Panc1 (cell line): ENCODE data around the gene EGR1. TPM values are rescaled to one million over a fixed set of nuclear protein-coding genes. Genes with fewer than 3 reads are reported as not detected.

Experiments
- ATAC-seq: fragments of 200-7000 bp; cut with Tn5 transposase; 2 replicates; pipeline ENCODE4 v1.9.1; 2020; ENCODE audit warnings: mild to moderate bottlenecking, moderate library complexity
- BruUV-seq: library from RNA; stranded (reverse); fragments of 400-500 nt; replicated peaks from 2 replicates; lab custom pipeline; 2021; lab: Mats Ljungman, UMichigan
- CTCF ChIA-PET: fragments of 300-600 bp; sonication (Branson Sonifier 250); formaldehyde crosslinking; loops from one replicate; lab custom pipeline; 2022; ENCODE audit warnings: antibody characterized with exemption; lab: Charles Lee
- POLR2A ChIA-PET: fragments of 300-600 bp; sonication (Branson Sonifier 250); formaldehyde crosslinking; loops from one replicate; lab custom pipeline; 2022; ENCODE audit warnings: antibody characterized with exemption; lab: Charles Lee
- DNase-seq: peaks from one replicate; pipeline ENCODE4 v3.0.0-alpha.2; 2010; ENCODE audit warnings: low read depth, low spot score
- H3K27ac ChIP-seq: 2 replicates; pipeline ENCODE4 v1.5.1; 2011; ENCODE audit warnings: mild to moderate bottlenecking, low read length, inconsistent platforms
- H3K27me3 ChIP-seq: fragments of 200-500 bp; sonication (Bioruptor generic); 2 replicates; pipeline ENCODE4 v1.6.0; 2014; ENCODE audit warnings: low read length, inconsistent platforms; ENCODE audit not compliant: control insufficient read depth, insufficient read depth
- H3K36me3 ChIP-seq: fragments of 200-500 bp; sonication (Bioruptor generic); 2 replicates; pipeline ENCODE4 v1.5.1; 2014; ENCODE audit warnings: inconsistent platforms, mild to moderate bottlenecking, low read length, moderate library complexity; ENCODE audit not compliant: control insufficient read depth, insufficient read depth
- H3K4me1 ChIP-seq: 2 replicates; pipeline ENCODE4 v1.5.1; 2011; ENCODE audit warnings: inconsistent platforms, mild to moderate bottlenecking, low read length, moderate library complexity; ENCODE audit not compliant: control insufficient read depth, insufficient read depth
- H3K4me3 ChIP-seq, 2 experiments: 2 replicates each; pipeline ENCODE4 v1.5.1; 2011 to 2012; ENCODE audit warnings: low read depth in 2 of 2, low read length in 2 of 2, mild to moderate bottlenecking in 2 of 2, inconsistent platforms in 1 of 2, moderate library complexity in 1 of 2
- H3K9me3 ChIP-seq: fragments of 200-500 bp; sonication (Bioruptor generic); 2 replicates; pipeline ENCODE4 v1.5.1; 2014; ENCODE audit warnings: low read depth, mild to moderate bottlenecking, inconsistent platforms, low read length, moderate library complexity; ENCODE audit not compliant: control insufficient read depth, insufficient read depth
- POLR2AphosphoS5 ChIP-seq: IDR thresholded peaks from 2 replicates; pipeline ENCODE4 v1.6.1; 2012; ENCODE audit warnings: mild to moderate bottlenecking, low read depth, low read length, moderate library complexity
- REST ChIP-seq, 2 experiments: IDR thresholded peaks; 2 replicates each; pipeline ENCODE4 v1.6.1; 2011 to 2012; ENCODE audit warnings: low read depth in 2 of 2, control low read depth in 1 of 2, low read length in 1 of 2, mild to moderate bottlenecking in 1 of 2, moderate library complexity in 1 of 2; ENCODE audit not compliant: insufficient read depth in 1 of 2
- SIN3A ChIP-seq: IDR thresholded peaks from 2 replicates; pipeline ENCODE4 v1.6.1; 2012; ENCODE audit warnings: low read depth, mild to moderate bottlenecking, low read length, moderate library complexity, borderline replicate concordance; ENCODE audit not compliant: insufficient read depth
- TCF7L2 ChIP-seq: IDR thresholded peaks from 2 replicates; pipeline ENCODE4 v1.6.1; 2011; ENCODE audit warnings: mild to moderate bottlenecking, low read depth, low read length, inconsistent platforms
- in situ Hi-C: cut with HindIII; loops from 2 replicates; pipeline ENCODE4 v1.10.0; 2016; ENCODE audit warnings: low sequenced_read_pairs, low pct_unique_long_range_greater_than_20kb
- intact Hi-C: fragments of 100-400 bp; cut with micrococcal nuclease; formaldehyde crosslinking; loops from one replicate; pipeline ENCODE4 v1.10.0; 2022; ENCODE audit not compliant: unreplicated experiment
- total RNA-seq: library from RNA; stranded (reverse); gene quantifications from one replicate; pipeline ENCODE4 v1.2.1, GENCODE V29; 2021; ENCODE audit not compliant: unreplicated experiment
- TF ChIP-seq, protein P1 (sequence below): fragments of 450-650 bp; IDR thresholded peaks from 2 replicates; pipeline ENCODE4 v1.5.1; 2017; ENCODE audit warnings: mild to moderate bottlenecking

EGR1 gene
- total RNA-seq, 1 experiment from 2014 or later, result 12.0 TPM

DNA sequence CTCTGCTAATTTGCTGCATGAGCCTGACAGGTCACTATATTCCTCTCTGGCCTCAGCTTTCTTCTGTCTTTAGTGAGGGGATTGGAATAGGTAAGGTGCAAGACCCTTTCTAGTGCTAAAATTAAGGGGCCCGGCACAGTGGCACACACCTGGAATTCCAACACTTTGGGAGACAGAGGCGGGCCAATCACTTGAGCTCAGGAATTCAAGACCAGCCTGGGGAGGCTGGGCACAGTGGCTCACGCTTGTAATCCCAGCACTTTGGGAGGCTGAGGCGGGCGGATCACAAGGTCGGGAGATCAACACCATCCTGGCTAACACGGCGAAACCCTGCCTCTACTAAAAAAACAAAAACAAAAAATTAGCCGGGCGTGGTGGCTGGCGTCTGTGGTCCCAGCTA, 37.2 kb downstream of the EGR1 start:
- ChIA-PET POLR2A (no interaction called here), CTCF (interaction anchor here (0.6 to 3.3 kb wide), 3 partner anchors 41 to 1090 kb away, joined by 10 to 51 read pairs (median 16); no protein-coding TSS in a partner anchor)
- BruUV-seq, result no TSS peak
- DNase-seq (no peak), ATAC-seq (no peak)
- TF ChIP-seq, protein P1, sequence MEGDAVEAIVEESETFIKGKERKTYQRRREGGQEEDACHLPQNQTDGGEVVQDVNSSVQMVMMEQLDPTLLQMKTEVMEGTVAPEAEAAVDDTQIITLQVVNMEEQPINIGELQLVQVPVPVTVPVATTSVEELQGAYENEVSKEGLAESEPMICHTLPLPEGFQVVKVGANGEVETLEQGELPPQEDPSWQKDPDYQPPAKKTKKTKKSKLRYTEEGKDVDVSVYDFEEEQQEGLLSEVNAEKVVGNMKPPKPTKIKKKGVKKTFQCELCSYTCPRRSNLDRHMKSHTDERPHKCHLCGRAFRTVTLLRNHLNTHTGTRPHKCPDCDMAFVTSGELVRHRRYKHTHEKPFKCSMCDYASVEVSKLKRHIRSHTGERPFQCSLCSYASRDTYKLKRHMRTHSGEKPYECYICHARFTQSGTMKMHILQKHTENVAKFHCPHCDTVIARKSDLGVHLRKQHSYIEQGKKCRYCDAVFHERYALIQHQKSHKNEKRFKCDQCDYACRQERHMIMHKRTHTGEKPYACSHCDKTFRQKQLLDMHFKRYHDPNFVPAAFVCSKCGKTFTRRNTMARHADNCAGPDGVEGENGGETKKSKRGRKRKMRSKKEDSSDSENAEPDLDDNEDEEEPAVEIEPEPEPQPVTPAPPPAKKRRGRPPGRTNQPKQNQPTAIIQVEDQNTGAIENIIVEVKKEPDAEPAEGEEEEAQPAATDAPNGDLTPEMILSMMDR, result no peak
- TF ChIP-seq SIN3A (no peak), REST (IDR thresholded peaks at IDR 0.05; ENCODE audit: insufficient read depth in 1 of 2, low read depth in 2 of 2, low read length in 1 of 2) (no peak), TCF7L2 (no peak), POLR2AphosphoS5 (no peak)
- no peaks in the 10 kb centered on the region for H3K9me3 ChIP-seq
- H3K4me1 ChIP-seq, result peaks cover 6% of the 10 kb centered on the region; the same call in 1 of the 2 replicates
- no peaks in the 10 kb centered on the region for H3K27me3 ChIP-seq
- H3K4me3 ChIP-seq, result no peak overlapping the region
- intact Hi-C loops, result no loop called here
- no peak overlapping the region for H3K27ac ChIP-seq
- H3K36me3 ChIP-seq, result no peaks in the 10 kb centered on the region
- in situ Hi-C loops, result no loop called here

GRCh38 chr5:138503487-138504270, 38.4 kb downstream of the EGR1 start:
- Histone ChIP-seq H3K27me3 (no peaks in the 10 kb centered on the region), H3K9me3 (no peaks in the 10 kb centered on the region), H3K4me1 (peaks cover 6% of the 10 kb centered on the region; the same call in 1 of the 2 replicates), H3K27ac (no peak overlapping the region), H3K36me3 (peaks cover 4% of the 10 kb centered on the region), H3K4me3 (no peak overlapping the region)
- no peak for TF ChIP-seq SIN3A
- TF ChIP-seq, protein P1, result peak; percentile 86
- peak; percentile 73 for TF ChIP-seq POLR2AphosphoS5
- TF ChIP-seq TCF7L2, result no peak
- TF ChIP-seq REST (IDR thresholded peaks at IDR 0.05; ENCODE audit: insufficient read depth in 1 of 2, low read depth in 2 of 2, low read length in 1 of 2), result 0 out of 4 replicates have a peak, but pooled peaks of 1 of the 2 experiments have one; percentile 12
- ChIA-PET CTCF (interaction anchor here (0.5 to 3.3 kb wide), 11 partner anchors 11 to 150 kb away, joined by 3 to 51 read pairs (median 4); partner anchors contain the start of genes EGR1 and REEP2), POLR2A (no interaction called here)
- in situ Hi-C loops (no loop called here), intact Hi-C loops (loop anchor here (1.0 kb wide), 1 partner anchor 53 kb away; no protein-coding TSS in a partner anchor)
- BruUV-seq, result no TSS peak
- ATAC-seq (peak; percentile 88), DNase-seq (peak; percentile 62)
